Upper lobe of left lung (tissue), 4 donors: ENCODE measurements around the gene MYOM1.

Source experiments
- CTCF ChIP-seq, 6 experiments: fragments of 450-650 bp in 4 of 6; fragments of 200-600 bp in 2 of 6; sonication (generic) in 2 of 6; IDR thresholded peaks; one replicate each; pipeline ENCODE4 v1.5.1; 2016 to 2019; ENCODE audit warnings: antibody characterized with exemption in 6 of 6
- EP300 ChIP-seq, 4 donors: sonication (generic); formaldehyde crosslinking; IDR thresholded peaks; one replicate each; pipeline ENCODE4 v1.5.1; 2017; ENCODE audit warnings: antibody characterized with exemption in 4 of 4, control low read depth in 2 of 4
- POLR2A ChIP-seq, 4 donors: fragments of 450-650 bp; IDR thresholded peaks; one replicate each; pipeline ENCODE4 v1.5.1; 2016 to 2017; ENCODE audit warnings: antibody characterized with exemption in 4 of 4, mild to moderate bottlenecking in 2 of 4
- POLR2AphosphoS5 ChIP-seq, 2 donors: sonication (generic); formaldehyde crosslinking; IDR thresholded peaks; one replicate each; pipeline ENCODE4 v1.5.1; 2017; ENCODE audit warnings: antibody characterized with exemption in 2 of 2

- no peak for TF ChIP-seq CTCF (IDR thresholded peaks at IDR 0.05)
- no peak for TF ChIP-seq POLR2AphosphoS5 (IDR thresholded peaks at IDR 0.05)
- no peak for TF ChIP-seq POLR2A (IDR thresholded peaks at IDR 0.05)
- TF ChIP-seq EP300 (IDR thresholded peaks at IDR 0.05), result no peak
Observed at GRCh38 chr18:3225588-3225987, 5.8 kb upstream of the MYOM1 start.
